SK-MEL-5 (cell line): ENCODE measurements around the gene FOXA2. TPM values are rescaled to one million over a fixed set of nuclear protein-coding genes. Genes with fewer than 3 reads are reported as not detected.

Source experiments
- DNase-seq: peaks from one replicate; pipeline ENCODE4 v3.0.0-alpha.2; 2016; ENCODE audit warnings: low read depth, low spot score
- in situ Hi-C: cut with HindIII; loops from 2 replicates; pipeline ENCODE4 v1.10.0; 2016; ENCODE audit warnings: low sequenced_read_pairs, high pct_unique_total_duplicates, low pct_unique_long_range_greater_than_20kb
- total RNA-seq: library from RNA; depleted of rRNA; stranded (reverse); fragments of >200 nt; shearing (Covaris generic); gene quantifications from 2 replicates; pipeline ENCODE4 v1.2.3, GENCODE V29; 2014

FOXA2 gene
- total RNA-seq, 1 experiment from 2014 or later: not detected

DNA sequence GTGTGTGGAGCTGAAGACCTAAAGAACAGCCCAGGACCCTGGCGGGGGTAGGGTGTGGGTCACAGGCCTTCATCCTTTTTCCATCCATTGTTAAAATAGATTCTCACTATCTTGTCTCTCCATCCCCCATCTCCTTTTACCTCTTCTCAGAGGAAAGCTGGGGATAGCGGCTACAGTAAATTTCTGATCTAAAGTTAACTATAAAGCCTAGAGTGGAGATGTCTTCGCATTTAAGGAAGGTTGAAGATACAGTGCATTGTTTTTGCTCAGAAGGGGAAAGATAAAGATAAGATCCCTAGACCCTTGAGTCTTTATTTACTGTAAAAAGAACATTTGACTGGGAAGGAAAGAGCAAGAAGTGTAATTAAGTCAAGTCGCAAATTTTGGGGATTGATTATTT is 8.6 kb downstream of the FOXA2 start:
- in situ Hi-C loops: no loop called here
- DNase-seq: no peak

GRCh38 chr20:22575087-22575721 is 9.2 kb downstream of the FOXA2 start:
- in situ Hi-C loops: no loop called here
- no peak for DNase-seq

- in situ Hi-C loops: no loop called here
- no peak for DNase-seq
These were observed 9.8 kb downstream of the FOXA2 start for GRCh38 chr20:22574545-22575086.

- in situ Hi-C loops: no loop called here
These were observed 11.9 kb downstream of the FOXA2 start for GRCh38 chr20:22572491-22572890.

DNA sequence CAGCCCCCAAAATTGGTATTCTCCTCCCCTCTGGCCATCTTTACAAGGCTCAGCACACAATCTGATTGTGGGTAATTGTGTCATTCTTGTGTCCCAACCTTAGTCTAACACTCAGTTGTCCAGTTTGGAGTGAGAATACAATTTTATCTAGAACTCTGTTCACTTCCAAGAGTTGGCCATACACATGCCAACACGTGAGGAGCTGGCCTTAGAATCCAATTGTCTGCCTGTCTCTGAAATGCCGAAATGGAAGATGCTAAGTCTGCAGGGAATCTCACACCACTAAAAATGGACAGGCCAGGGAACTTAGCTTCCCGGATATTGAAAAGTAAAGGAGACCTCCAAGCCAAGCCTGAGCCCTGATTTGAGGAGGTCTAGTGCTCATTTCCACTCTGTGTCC is 12.3 kb downstream of the FOXA2 start:
- DNase-seq: no peak
- in situ Hi-C loops: no loop called here

More at GRCh38 chr20:22572491-22572890, 11.9 kb downstream of the FOXA2 start:
- no peak for DNase-seq

DNA sequence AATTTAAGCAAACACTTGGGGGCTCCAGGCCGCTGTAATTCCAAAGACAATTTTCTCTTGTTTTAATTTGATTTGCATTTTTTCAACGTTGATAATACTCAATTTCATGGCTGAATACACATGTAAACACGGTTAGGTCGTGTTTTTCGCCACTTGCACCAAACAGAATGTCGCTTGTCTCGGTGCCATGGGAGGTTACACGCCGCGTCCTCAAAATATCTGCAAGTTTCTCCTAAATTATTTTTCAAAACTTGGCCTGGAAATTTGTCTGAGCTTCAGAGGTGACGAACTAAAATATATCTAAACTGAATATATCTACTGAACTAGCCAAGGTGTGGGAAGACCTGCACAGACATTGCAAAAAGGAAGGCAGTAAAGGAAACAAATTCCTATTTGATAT is 15.0 kb downstream of the FOXA2 start:
- in situ Hi-C loops: no loop called here
- no peak for DNase-seq

- DNase-seq: no peak
- in situ Hi-C loops: no loop called here
These were observed 15.5 kb downstream of the FOXA2 start for GRCh38 chr20:22568872-22569344.

GRCh38 chr20:22567944-22568871 is 16.2 kb downstream of the FOXA2 start:
- in situ Hi-C loops: no loop called here
- DNase-seq: no peak

DNA sequence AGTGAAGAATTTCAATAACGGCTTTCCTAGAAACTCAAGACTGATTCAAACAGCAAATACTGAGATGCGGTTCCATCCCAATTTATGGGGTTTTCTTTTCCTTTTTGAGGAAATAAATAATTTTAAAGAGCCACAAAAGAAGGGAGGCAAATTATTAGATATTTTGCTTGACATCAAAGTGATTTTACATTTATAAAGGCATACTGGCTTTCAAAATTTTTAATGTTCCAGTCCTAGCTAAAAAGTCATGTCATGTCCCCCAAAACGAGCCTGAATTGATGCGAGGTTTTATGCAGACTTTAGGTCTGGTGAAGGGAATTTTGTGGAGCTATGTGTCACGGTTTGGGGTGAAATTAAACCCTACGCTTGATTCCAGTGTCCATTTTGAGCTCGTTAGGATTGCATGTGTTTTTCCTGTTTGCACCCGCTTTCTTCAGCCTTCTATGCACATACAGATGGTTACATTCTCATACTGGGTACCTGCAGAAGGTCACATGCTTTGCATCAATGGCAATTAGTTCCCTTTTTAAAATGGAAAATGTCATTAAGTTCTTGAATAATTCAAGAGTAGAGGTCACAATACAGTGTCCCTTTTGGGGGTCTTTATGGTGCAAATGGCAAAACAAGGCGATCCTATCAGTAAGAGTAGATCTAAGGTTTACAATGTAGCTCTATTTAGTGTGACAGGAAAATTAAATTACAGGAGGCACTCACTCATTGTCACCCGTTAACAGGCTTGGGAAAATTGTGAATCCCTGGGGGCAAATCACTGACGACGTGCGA is 17.3 kb downstream of the FOXA2 start:
- in situ Hi-C loops: no loop called here
- no peak for DNase-seq

DNA sequence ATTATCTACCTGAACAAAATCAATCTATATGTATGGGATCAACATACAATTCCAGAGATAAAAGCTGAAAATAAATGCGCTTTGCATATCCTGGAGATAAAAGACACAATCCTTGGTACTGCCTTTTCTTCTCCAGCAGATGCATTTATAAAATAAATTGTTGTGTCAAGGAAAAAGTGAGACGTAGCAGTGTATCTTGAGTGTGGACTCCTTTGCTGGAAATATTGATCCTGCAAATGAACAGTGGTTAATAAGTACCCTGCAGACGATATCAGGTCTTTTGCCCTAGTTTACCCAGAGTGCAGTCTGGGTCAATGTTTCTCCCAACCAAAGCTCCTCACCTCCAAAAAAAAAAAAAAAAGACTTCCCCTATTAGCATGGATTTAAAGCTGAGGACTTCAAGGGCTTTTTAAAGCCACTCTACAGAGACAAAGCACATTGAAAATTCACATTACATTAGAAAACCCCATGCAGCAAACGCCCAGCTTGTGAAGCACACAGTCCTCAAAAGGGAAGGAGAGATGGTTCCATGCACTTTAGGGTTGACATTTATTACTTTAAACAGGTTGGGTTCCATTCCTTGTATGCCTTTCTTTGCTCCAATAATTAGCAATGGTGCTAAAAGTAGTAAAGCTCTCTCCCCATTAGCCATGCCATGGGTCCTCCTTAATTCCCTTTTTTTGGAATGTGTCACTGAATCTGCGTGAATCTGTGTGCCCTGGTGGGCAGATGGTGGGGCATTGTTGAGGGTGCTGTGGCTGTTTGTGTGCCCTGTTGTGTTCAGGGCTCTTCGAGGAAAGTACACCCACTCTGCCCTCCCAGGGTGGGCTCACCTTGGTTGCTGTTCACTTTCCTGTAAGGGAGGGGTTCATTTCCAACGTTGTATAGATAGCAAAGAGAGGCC is 21.1 kb downstream of the FOXA2 start:
- in situ Hi-C loops: no loop called here
- no peak for DNase-seq

- no peak for DNase-seq
- in situ Hi-C loops: no loop called here
These were observed 21.8 kb downstream of the FOXA2 start for GRCh38 chr20:22562620-22563019.

DNA sequence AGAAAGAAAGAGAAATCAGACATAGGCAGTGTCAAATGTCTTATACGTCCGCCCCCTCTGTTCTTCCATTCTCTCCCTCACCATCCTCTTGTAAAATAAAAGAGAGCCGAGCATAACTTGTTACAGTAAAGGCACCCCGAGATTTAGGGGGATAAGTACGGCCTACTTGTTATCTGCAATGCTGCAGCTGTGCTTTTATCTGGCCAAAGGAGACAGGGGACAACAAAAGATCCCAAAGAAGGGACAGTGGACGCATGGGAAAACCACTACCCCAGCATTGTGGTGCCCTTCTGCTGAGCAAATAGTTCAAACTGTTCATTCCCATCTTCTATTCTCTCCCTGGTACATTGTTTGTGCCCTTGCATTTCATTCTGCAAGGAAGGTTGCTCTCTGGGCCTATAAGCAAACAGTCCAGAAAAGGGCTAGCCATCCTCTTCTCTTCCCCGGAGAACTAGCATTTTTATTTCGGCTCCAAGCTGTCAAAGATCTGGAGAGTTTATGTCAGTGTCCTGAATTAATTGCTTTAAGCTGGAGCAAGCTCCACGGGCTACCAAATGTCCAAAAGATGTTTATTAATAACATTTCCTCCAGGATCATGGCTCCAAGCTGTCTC is 22.3 kb downstream of the FOXA2 start:
- in situ Hi-C loops: no loop called here
- DNase-seq: no peak

GRCh38 chr20:22560817-22561216 is 23.6 kb downstream of the FOXA2 start:
- DNase-seq: no peak
- in situ Hi-C loops: no loop called here

GRCh38 chr20:22559711-22560318 is 24.6 kb downstream of the FOXA2 start:
- no peak for DNase-seq
- in situ Hi-C loops: no loop called here

DNA sequence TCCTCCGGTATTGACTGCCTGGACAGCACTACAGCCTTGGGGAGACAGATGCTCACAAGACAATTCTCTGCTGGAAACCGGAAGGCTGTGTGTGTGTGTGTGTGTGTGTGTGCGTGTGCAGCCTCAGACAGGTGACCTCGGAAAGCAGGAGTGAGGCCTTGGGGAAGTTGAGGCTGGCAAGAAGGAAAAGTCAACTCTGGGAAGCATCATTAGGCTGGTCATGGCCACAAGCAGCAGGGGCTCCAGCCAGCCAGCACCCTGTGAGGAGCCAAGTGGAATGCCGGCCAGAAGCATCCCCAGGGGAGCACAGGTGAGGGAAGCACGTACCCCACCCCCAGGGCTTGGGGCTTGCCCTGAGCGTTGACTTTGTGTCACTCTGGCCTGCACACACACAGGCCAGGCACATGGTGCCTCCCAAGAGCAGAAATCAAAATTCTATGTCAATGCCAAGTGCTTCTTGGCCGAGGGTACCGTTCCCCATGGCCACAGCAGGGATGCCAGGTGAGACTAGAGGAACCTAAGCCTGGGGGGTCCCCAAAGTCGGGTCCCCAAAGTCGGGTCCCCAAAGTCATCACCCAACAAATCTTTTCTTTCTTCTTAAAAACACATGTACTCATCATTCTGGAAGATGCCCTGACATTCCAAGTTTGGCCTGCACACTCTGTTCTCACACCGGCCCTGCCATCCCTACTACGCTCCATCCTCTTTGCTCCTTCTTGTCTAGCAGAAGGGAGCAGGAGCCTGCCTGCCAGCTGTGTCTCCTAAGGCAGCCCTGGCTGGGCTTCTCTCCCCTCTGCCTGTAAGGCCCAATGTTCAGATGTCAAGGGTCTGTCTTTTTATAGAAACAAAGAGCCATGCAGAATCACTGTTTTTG is 26.7 kb downstream of the FOXA2 start:
- in situ Hi-C loops: no loop called here
- DNase-seq: no peak
